Neural cell (in vitro differentiated cells): Measurements from ENCODE around the gene RTN4R. TPM values are rescaled to one million over a fixed set of nuclear protein-coding genes. Genes with fewer than 3 reads are reported as not detected.

Source experiments
- H2AFZ ChIP-seq: fragments of 200-600, 300-800 bp; sonication (generic), shearing (Covaris generic); 2 replicates; pipeline ENCODE4 v1.6.0; 2014; ENCODE audit warnings: low read depth, mild to moderate bottlenecking, antibody characterized with exemption, low read length, moderate library complexity
- H3F3A ChIP-seq: fragments of 200-600 bp; shearing (Covaris generic); 2 replicates; pipeline ENCODE4 v1.6.1; 2016; ENCODE audit warnings: mild to moderate bottlenecking, moderate library complexity, mixed read lengths, antibody characterized with exemption, low read length; ENCODE audit not compliant: insufficient read depth, poor library complexity, severe bottlenecking
- H3K27ac ChIP-seq: fragments of 200-600, 300-800 bp; sonication (generic), shearing (Covaris generic); 2 replicates; pipeline ENCODE4 v1.5.1; 2014; ENCODE audit warnings: mild to moderate bottlenecking, low read length, moderate library complexity
- H3K27me3 ChIP-seq: fragments of 300-800, 200-600 bp; sonication (generic), shearing (Covaris generic); 2 replicates; pipeline ENCODE4 v1.6.0; 2014; ENCODE audit warnings: mild to moderate bottlenecking, low read depth, low read length, moderate library complexity; ENCODE audit not compliant: insufficient read depth
- H3K36me3 ChIP-seq: fragments of 300-800, 200-600 bp; sonication (generic), shearing (Covaris generic); 2 replicates; pipeline ENCODE4 v1.5.1; 2014; ENCODE audit warnings: mild to moderate bottlenecking, antibody characterized with exemption, low read length, moderate library complexity; ENCODE audit not compliant: insufficient read depth
- H3K4me2 ChIP-seq: fragments of 300-800, 200-600 bp; sonication (generic), shearing (Covaris generic); 2 replicates; pipeline ENCODE4 v1.6.0; 2014; ENCODE audit warnings: mild to moderate bottlenecking, low read length
- H3K4me3 ChIP-seq: fragments of 300-800, 200-600 bp; sonication (generic), shearing (Covaris generic); 2 replicates; pipeline ENCODE4 v1.5.1; 2014; ENCODE audit warnings: mild to moderate bottlenecking, low read length, moderate library complexity
- H3K79me2 ChIP-seq: fragments of 200-600 bp; shearing (Covaris generic); replicated peaks from 2 replicates; pipeline ENCODE4 v1.6.0; 2014; ENCODE audit warnings: mild to moderate bottlenecking, low read length, moderate library complexity; ENCODE audit not compliant: insufficient read depth
- H3K9ac ChIP-seq: fragments of 300-800, 200-600 bp; sonication (generic), shearing (Covaris generic); 2 replicates; pipeline ENCODE4 v1.6.1; 2016; ENCODE audit warnings: mild to moderate bottlenecking, low read length, mixed read lengths
- H3K9me2 ChIP-seq: fragments of 200-600 bp; shearing (Covaris generic); 2 replicates; pipeline ENCODE4 v1.6.1; 2016; ENCODE audit warnings: mild to moderate bottlenecking, low read length, mixed read lengths; ENCODE audit not compliant: insufficient read depth
- H3K9me3 ChIP-seq: fragments of 200-600, 300-800 bp; sonication (generic), shearing (Covaris generic); 2 replicates; pipeline ENCODE4 v1.6.1; 2016; ENCODE audit warnings: mild to moderate bottlenecking, mixed run types, low read length, moderate library complexity, mixed read lengths
- H4K20me1 ChIP-seq: fragments of 200-600 bp; shearing (Covaris generic); 2 replicates; pipeline ENCODE4 v1.6.1; 2016; ENCODE audit warnings: mild to moderate bottlenecking, mixed run types; ENCODE audit not compliant: insufficient read depth
- CTCF ChIP-seq: fragments of 450-650 bp; IDR thresholded peaks from 2 replicates; pipeline ENCODE4 v1.5.1; 2014; ENCODE audit warnings: antibody characterized with exemption, mild to moderate bottlenecking, moderate library complexity; ENCODE audit not compliant: poor library complexity, severe bottlenecking
- EP300 ChIP-seq: fragments of 450-650 bp; conservative IDR thresholded peaks from 2 replicates; pipeline ENCODE4 v1.6.1; 2014; ENCODE audit warnings: antibody characterized with exemption, mild to moderate bottlenecking, moderate library complexity; ENCODE audit not compliant: poor library complexity, severe bottlenecking
- EZH2 ChIP-seq: fragments of 200-600, 300-800 bp; shearing (Covaris generic), sonication (generic); IDR thresholded peaks from 2 replicates; pipeline ENCODE4 v1.6.1; 2014; ENCODE audit warnings: antibody characterized with exemption, low read length, borderline replicate concordance, mild to moderate bottlenecking; ENCODE audit not compliant: insufficient read depth, poor library complexity, severe bottlenecking
- MXI1 ChIP-seq: fragments of 450-650 bp; conservative IDR thresholded peaks from 2 replicates; pipeline ENCODE4 v1.6.1; 2014; ENCODE audit warnings: antibody characterized with exemption, mild to moderate bottlenecking; ENCODE audit not compliant: poor library complexity, severe bottlenecking
- POLR2AphosphoS5 ChIP-seq: IDR thresholded peaks from 2 replicates; pipeline ENCODE4 v1.6.1; 2012
- RAD21 ChIP-seq: fragments of 450-650 bp; conservative IDR thresholded peaks from 2 replicates; pipeline ENCODE4 v1.6.1; 2014; ENCODE audit warnings: antibody characterized with exemption, mild to moderate bottlenecking, moderate library complexity
- REST ChIP-seq: IDR thresholded peaks from 2 replicates; pipeline ENCODE4 v1.6.1; 2012; ENCODE audit warnings: borderline replicate concordance
- SMC3 ChIP-seq: fragments of 450-650 bp; conservative IDR thresholded peaks from 2 replicates; pipeline ENCODE4 v1.6.1; 2014; ENCODE audit warnings: antibody characterized with exemption, mild to moderate bottlenecking, moderate library complexity; ENCODE audit not compliant: poor library complexity
- TAF1 ChIP-seq: IDR thresholded peaks from 2 replicates; pipeline ENCODE4 v1.6.1; 2012; ENCODE audit warnings: low read depth
- polyA plus RNA-seq: library from polyadenylated mRNA; depleted of rRNA; stranded (reverse); fragments of >200 nt; gene quantifications from 2 replicates; pipeline ENCODE4 v1.2.3, GENCODE V29; 2014

RTN4R gene
- polyA plus RNA-seq, 1 donor from 2014 or later, result 13.6 TPM

DNA sequence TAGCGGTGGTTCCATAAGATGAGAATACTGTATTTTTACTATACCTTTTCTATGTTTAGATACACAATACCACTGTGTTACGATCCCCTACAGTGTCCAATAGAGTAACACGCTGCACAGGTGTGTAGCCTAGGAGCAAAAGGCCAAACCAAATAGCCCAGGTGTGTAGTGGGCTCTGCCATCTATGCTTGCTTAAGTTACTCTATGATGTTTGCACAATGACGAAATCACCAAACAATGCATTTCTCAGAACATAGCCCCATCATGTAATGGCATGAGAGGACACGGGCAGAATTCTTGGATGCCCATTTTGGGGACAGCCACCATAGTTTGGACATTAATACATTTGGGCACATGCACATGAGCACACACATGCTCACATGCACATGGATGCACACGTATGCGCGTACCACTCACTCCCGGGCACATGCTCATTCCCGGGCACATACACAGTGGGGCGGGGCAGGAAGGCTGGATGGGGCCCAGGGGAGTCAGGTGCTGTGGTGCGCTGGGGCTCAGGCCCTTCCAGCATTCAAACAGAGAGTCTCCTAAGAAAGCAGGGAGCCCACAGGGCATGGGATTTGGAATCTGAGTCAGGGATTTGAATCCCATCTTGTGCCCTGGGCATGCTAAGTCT is 51.1 kb downstream of the RTN4R start:
- H4K20me1 ChIP-seq, result no peaks in the 10 kb centered on the region
- H2AFZ ChIP-seq, result no peak overlapping the region

GRCh38 chr22:20215742-20216141 is 52.4 kb downstream of the RTN4R start:
- Histone ChIP-seq H4K20me1 (no peaks in the 10 kb centered on the region), H3K9me3 (no peaks in the 10 kb centered on the region), H3F3A (no peaks in the 10 kb centered on the region), H3K4me2 (no peak overlapping the region), H3K9me2 (no peaks in the 10 kb centered on the region), H3K9ac (no peak overlapping the region), H3K36me3 (no peaks in the 10 kb centered on the region), H3K4me3 (no peak overlapping the region), H2AFZ (no peak overlapping the region), H3K79me2 (no peaks in the 10 kb centered on the region), H3K27ac (no peak overlapping the region), H3K27me3 (no peaks in the 10 kb centered on the region)
- TF ChIP-seq POLR2AphosphoS5 (no peak), CTCF (no peak), MXI1 (no peak), TAF1 (no peak), SMC3 (no peak), RAD21 (no peak), EP300 (no peak), EZH2 (no peak)

More for the DNA sequence above, 51.1 kb downstream of the RTN4R start:
- Histone ChIP-seq H3F3A (no peaks in the 10 kb centered on the region), H3K9ac (no peak overlapping the region), H3K4me2 (no peak overlapping the region), H3K9me3 (no peaks in the 10 kb centered on the region), H3K27me3 (no peaks in the 10 kb centered on the region), H3K9me2 (no peaks in the 10 kb centered on the region), H3K27ac (no peak overlapping the region), H3K36me3 (no peaks in the 10 kb centered on the region), H3K4me3 (no peak overlapping the region), H3K79me2 (no peaks in the 10 kb centered on the region)
- TF ChIP-seq MXI1 (no peak), RAD21 (no peak), CTCF (no peak), SMC3 (no peak), EZH2 (no peak), EP300 (no peak), POLR2AphosphoS5 (no peak), REST (no peak), TAF1 (no peak)
